K562 (cell line): ENCODE data around the gene DNAJC1. TPM values are rescaled to one million over a fixed set of nuclear protein-coding genes. Genes with fewer than 3 reads are reported as not detected.
A peak's percentile ranks its signal among the peaks of the same experiment; 100 is the strongest.

ENCODE experiments used
- ARID2 ChIP-seq: fragments of 450-650 bp; IDR thresholded peaks from 2 replicates; pipeline ENCODE4 v1.6.1; 2017; ENCODE audit warnings: antibody characterized with exemption, mild to moderate bottlenecking
- DDX20 ChIP-seq: fragments of 450-650 bp; IDR thresholded peaks from 2 replicates; pipeline ENCODE4 v1.6.1; 2016; ENCODE audit warnings: missing genetic modification characterization, low read depth, mild to moderate bottlenecking, missing compliant biosample characterization, moderate library complexity
- DLX4 ChIP-seq: fragments of 250-450 bp; sonication (Bioruptor Pico); IDR thresholded peaks from 2 replicates; pipeline ENCODE4 v1.6.1; 2021; ENCODE audit warnings: mild to moderate bottlenecking
- EHMT2 ChIP-seq: fragments of 450-650 bp; IDR thresholded peaks from 2 replicates; pipeline ENCODE4 v1.6.1; 2018; ENCODE audit warnings: antibody characterized with exemption
- ETV1 ChIP-seq: fragments of 450-650 bp; conservative IDR thresholded peaks from 2 replicates; pipeline ENCODE4 v1.6.1; 2016; ENCODE audit warnings: missing genetic modification characterization, control low read depth, low read depth, missing compliant biosample characterization
- FIP1L1 ChIP-seq: fragments of 200-400 bp; formaldehyde crosslinking; IDR thresholded peaks from 2 replicates; pipeline ENCODE4 v1.6.1; 2018; ENCODE audit warnings: mild to moderate bottlenecking, low read depth, low read length; ENCODE audit not compliant: poor library complexity, severe bottlenecking
- FOXP4 ChIP-seq: sonication (generic); formaldehyde crosslinking; IDR thresholded peaks from 2 replicates; pipeline ENCODE4 v1.8.0; 2022; ENCODE audit warnings: mild to moderate bottlenecking, missing genetic modification reagents, borderline replicate concordance
- GATAD2A ChIP-seq: fragments of 450-650 bp; IDR thresholded peaks from 2 replicates; pipeline ENCODE4 v1.6.1; 2017
- HNRNPLL ChIP-seq: fragments of 200-400 bp; formaldehyde crosslinking; IDR thresholded peaks from 2 replicates; pipeline ENCODE4 v1.6.1; 2017; ENCODE audit warnings: low read length, low read depth, mild to moderate bottlenecking; ENCODE audit not compliant: poor library complexity, severe bottlenecking
- KDM2B ChIP-seq: fragments of 250-450 bp; sonication (Bioruptor Pico); IDR thresholded peaks from 2 replicates; pipeline ENCODE4 v1.8.0; 2021; ENCODE audit warnings: mild to moderate bottlenecking, moderate library complexity
- NCOA2 ChIP-seq, 2 experiments: fragments of 450-650 bp; IDR thresholded peaks; 2 replicates each; pipeline ENCODE4 v1.6.1; 2018; ENCODE audit warnings: mild to moderate bottlenecking in 2 of 2, moderate library complexity in 1 of 2; ENCODE audit not compliant: partially characterized antibody in 2 of 2
- NKRF ChIP-seq: fragments of 450-650 bp; IDR thresholded peaks from 2 replicates; pipeline ENCODE4 v1.6.1; 2016; ENCODE audit warnings: borderline replicate concordance
- PHB ChIP-seq: fragments of 250-450 bp; sonication (Bioruptor Pico); IDR thresholded peaks from 2 replicates; pipeline ENCODE4 v1.5.0; 2021
- PHB2 ChIP-seq: fragments of 450-650 bp; IDR thresholded peaks from 2 replicates; pipeline ENCODE4 v1.6.1; 2017; ENCODE audit warnings: low read depth
- PTTG1 ChIP-seq: fragments of 450-650 bp; IDR thresholded peaks from 2 replicates; pipeline ENCODE4 v1.6.1; 2016; ENCODE audit warnings: low read depth, mild to moderate bottlenecking, missing genetic modification characterization, missing compliant biosample characterization
- RAD21 ChIP-seq, 2 experiments: fragments of 250-450 bp in 1 of 2; fragments of 450-650 bp in 1 of 2; sonication (Bioruptor Pico) in 1 of 2; formaldehyde crosslinking in 1 of 2; IDR thresholded peaks in 1 of 2; conservative IDR thresholded peaks in 1 of 2; 2 replicates each; pipeline versions ENCODE4 v1.4.0 to v1.8.0; 2020 to 2022; ENCODE audit warnings: mild to moderate bottlenecking in 2 of 2, moderate library complexity in 1 of 2
- SETDB1 ChIP-seq: IDR thresholded peaks from one replicate; pipeline ENCODE4 v1.6.1; 2012; ENCODE audit warnings: low read length, control low read depth, inconsistent platforms
- TBP ChIP-seq: optimal IDR thresholded peaks from 2 replicates; pipeline ENCODE3; 2011; ENCODE audit warnings: low read depth, low read length, improper control_type of control experiment
- TGIF2 ChIP-seq: sonication (generic); formaldehyde crosslinking; IDR thresholded peaks from 2 replicates; pipeline ENCODE4 v1.8.1; 2022; ENCODE audit warnings: mild to moderate bottlenecking, missing genetic modification reagents, moderate library complexity
- ZFP36 ChIP-seq: fragments of 150-350 bp; IDR thresholded peaks from 2 replicates; pipeline ENCODE4 v1.6.1; 2018; ENCODE audit warnings: low read length, low read depth; ENCODE audit not compliant: partially characterized antibody
- ZNF24 ChIP-seq: fragments of 450-650 bp; IDR thresholded peaks from 2 replicates; pipeline ENCODE4 v1.6.1; 2016
- ZNF511 ChIP-seq: sonication (generic); formaldehyde crosslinking; IDR thresholded peaks from 2 replicates; pipeline ENCODE4 v1.8.0; 2022; ENCODE audit warnings: mild to moderate bottlenecking, missing genetic modification reagents
- ZNF551 ChIP-seq: fragments of 250-450 bp; sonication (Bioruptor Pico); IDR thresholded peaks from 2 replicates; pipeline ENCODE4 v1.5.0; 2021; ENCODE audit warnings: mild to moderate bottlenecking, moderate library complexity
- ZNF707 ChIP-seq: fragments of 250-450 bp; sonication (Bioruptor Pico); conservative IDR thresholded peaks from 2 replicates; pipeline ENCODE4 v1.8.0; 2022; ENCODE audit warnings: inconsistent platforms, mild to moderate bottlenecking, moderate library complexity
- polyA plus RNA-seq, 8 experiments: library from polyadenylated mRNA; depleted of rRNA in 4 of 8; stranded (reverse) in 5 of 8; unstranded in 3 of 8; fragments of >200 nt; fragmentation: Nextera tagmentation in 2 of 8; fragmentation: Illumina TruSeq in 1 of 8; extraction: Ambion mirVana in 2 of 8; extraction: Trizol in 1 of 8; gene quantifications; 2 replicates each; pipeline versions ENCODE4 v1.2.1 to v1.2.3, GENCODE V29; 2011 to 2014; ENCODE audit warnings: inconsistent platforms in 1 of 8, missing spikeins in 1 of 8
- total RNA-seq, 7 experiments: library from RNA; depleted of rRNA in 6 of 7; stranded (reverse); fragments of >200 nt in 6 of 7; fragmentation: Illumina TruSeq in 2 of 7; extraction: Trizol in 2 of 7; gene quantifications; 2 replicates each; pipeline versions ENCODE4 v1.2.1 to v1.2.3, GENCODE V29; 2011 to 2021; ENCODE audit warnings: low replicate concordance in 1 of 7
- TF ChIP-seq, protein P1 (sequence below): sonication (generic); formaldehyde crosslinking; IDR thresholded peaks from 2 replicates; pipeline ENCODE4 v1.8.0; 2022; ENCODE audit warnings: mild to moderate bottlenecking, low read depth, missing genetic modification reagents

The DNAJC1 gene
- total and polyA plus RNA-seq, 9 of the 15 experiments (the other 6 are each of a cell fraction or from before 2014, with no cell fraction given): 5.4 to 77.6 (median 40.3) TPM

- TF ChIP-seq NKRF (no peak), ETV1 (tag) (peak; percentile 62; the same call in 1 of the 2 replicates), RAD21 (CRISPR knock-in tag; conservative IDR thresholded peaks at IDR 0.05 in 1 of 2, IDR thresholded peaks at IDR 0.05 in 1 of 2) (no peak), DLX4 (CRISPR knock-in tag) (no peak), HNRNPLL (no peak), NCOA2 (IDR thresholded peaks at IDR 0.05; ENCODE audit: partially characterized antibody in 2 of 2) (no peak), SETDB1 (no peak), ARID2 (no peak), PHB (CRISPR knock-in tag) (no peak), ZNF511 (CRISPR knock-in tag) (no peak), TGIF2 (CRISPR knock-in tag) (no peak), TBP (no peak), EHMT2 (peak; percentile 89), GATAD2A (peak; percentile 75; the same call in 1 of the 2 replicates), ZFP36 (no peak), KDM2B (CRISPR knock-in tag) (no peak), ZNF551 (CRISPR knock-in tag) (no peak), PTTG1 (tag) (no peak), FOXP4 (no peak), DDX20 (no peak), ZNF24 (no peak), PHB2 (no peak), FIP1L1 (no peak), ZNF707 (no peak)
- TF ChIP-seq, protein P1, sequence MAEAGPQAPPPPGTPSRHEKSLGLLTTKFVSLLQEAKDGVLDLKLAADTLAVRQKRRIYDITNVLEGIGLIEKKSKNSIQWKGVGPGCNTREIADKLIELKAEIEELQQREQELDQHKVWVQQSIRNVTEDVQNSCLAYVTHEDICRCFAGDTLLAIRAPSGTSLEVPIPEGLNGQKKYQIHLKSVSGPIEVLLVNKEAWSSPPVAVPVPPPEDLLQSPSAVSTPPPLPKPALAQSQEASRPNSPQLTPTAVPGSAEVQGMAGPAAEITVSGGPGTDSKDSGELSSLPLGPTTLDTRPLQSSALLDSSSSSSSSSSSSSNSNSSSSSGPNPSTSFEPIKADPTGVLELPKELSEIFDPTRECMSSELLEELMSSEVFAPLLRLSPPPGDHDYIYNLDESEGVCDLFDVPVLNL (CRISPR knock-in tag): no peak
These were observed 41.7 kb downstream of the DNAJC1 start (continued) for GRCh38 chr10:21961847-21962246.
